SKM-1 (cell line): Measurements from ENCODE around the gene B4GALNT1.
A peak's percentile ranks its signal among the peaks of the same experiment; 100 is the strongest.

Experiments
- DNase-seq: peaks from one replicate; lab custom pipeline; 2025; ENCODE audit not compliant: unreplicated experiment; lab: John Stamatoyannopoulos, UW

The B4GALNT1 gene

GRCh38 chr12:57609781-57610553 is 23.0 kb downstream of the B4GALNT1 start:
- no peak for DNase-seq

- no peak for DNase-seq
Observed at GRCh38 chr12:57609101-57609780, 23.8 kb downstream of the B4GALNT1 start.

GRCh38 chr12:57607958-57608663 is 24.9 kb downstream of the B4GALNT1 start:
- no peak for DNase-seq

GRCh38 chr12:57606821-57607220 is 26.2 kb downstream of the B4GALNT1 start:
- DNase-seq: no peak

GRCh38 chr12:57606399-57606798 is 26.6 kb downstream of the B4GALNT1 start:
- no peak for DNase-seq

- no peak for DNase-seq
Observed at GRCh38 chr12:57605811-57606311, 27.1 kb downstream of the B4GALNT1 start.

- DNase-seq: no peak
Observed at GRCh38 chr12:57604992-57605810, 27.8 kb downstream of the B4GALNT1 start.

- DNase-seq: no peak
Observed at GRCh38 chr12:57604454-57604991, 28.5 kb downstream of the B4GALNT1 start, which contains the start of gene DTX3. TSS of gene DTX3 (plus strand) at chr12:57604824. CDS start at chr12:57606518, 1,694 bp downstream.

- DNase-seq: no peak
Observed at GRCh38 chr12:57603815-57604453, 29.1 kb downstream of the B4GALNT1 start.

- no peak for DNase-seq
Observed at GRCh38 chr12:57603324-57603723, 29.7 kb downstream of the B4GALNT1 start.

- DNase-seq: no peak
Observed at GRCh38 chr12:57602544-57602943, 30.5 kb downstream of the B4GALNT1 start.

GRCh38 chr12:57600395-57600794 is 32.6 kb downstream of the B4GALNT1 start:
- DNase-seq: no peak

- no peak for DNase-seq
Observed at GRCh38 chr12:57593187-57593586, 39.8 kb downstream of the B4GALNT1 start.

GRCh38 chr12:57592551-57593165 is 40.3 kb downstream of the B4GALNT1 start:
- DNase-seq: no peak

GRCh38 chr12:57591782-57592325 is 41.1 kb downstream of the B4GALNT1 start:
- no peak for DNase-seq

- DNase-seq: peak; percentile 23
Observed at GRCh38 chr12:57590864-57591781, 41.9 kb downstream of the B4GALNT1 start, which contains the start of gene PIP4K2C. TSS of gene PIP4K2C (plus strand) at chr12:57591192. CDS start at chr12:57591290, 98 bp downstream.

- no peak for DNase-seq
Observed at GRCh38 chr12:57590479-57590863, 42.5 kb downstream of the B4GALNT1 start.
